ENCODE results near the gene SLC7A4. TPM values are rescaled to one million over a fixed set of nuclear protein-coding genes. Genes with fewer than 3 reads are reported as not detected.

Gene SLC7A4
- total and polyA plus RNA-seq, 12 donors: 0.07 to 0.78 (median 0.17) TPM; not detected in 7

DNA sequence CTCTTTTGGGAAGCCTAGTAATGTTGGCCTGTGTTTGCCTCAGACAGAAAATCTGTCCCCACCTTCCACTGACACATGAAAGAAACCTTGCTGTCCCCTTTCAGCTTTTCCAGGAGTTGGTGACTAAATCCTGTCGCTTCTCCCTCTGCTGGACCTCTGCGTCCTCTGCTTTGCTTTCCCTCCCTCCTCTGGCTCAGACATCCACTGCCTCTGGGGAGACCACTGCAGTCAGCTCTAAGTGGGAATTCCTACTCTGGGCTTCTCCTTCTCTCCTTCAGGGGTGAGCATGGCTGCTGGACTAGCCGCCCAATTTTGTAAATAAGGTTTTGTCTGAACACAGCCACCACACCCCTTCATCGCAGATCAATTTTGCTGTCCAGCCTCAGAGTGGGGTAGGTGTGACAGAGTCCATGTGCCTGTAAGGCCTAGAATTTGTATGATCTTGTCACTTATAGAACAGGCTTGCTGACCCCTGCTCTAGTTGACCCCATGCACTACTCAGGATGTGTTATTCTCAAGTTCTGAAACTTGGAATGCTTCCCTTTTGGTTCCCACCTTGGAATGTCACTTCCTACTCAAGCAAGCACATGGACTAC, 36.4 kb upstream of the SLC7A4 start:
- 66 to 69% methylated on average over 4 of the region's 4 CpGs for WGBS, 2 donors
- ATAC-seq: no peak
- Histone ChIP-seq H3K27ac (no peak overlapping the region), H3K36me3 (no peaks in the 10 kb centered on the region), H3K4me1 (no peaks in the 10 kb centered on the region), H3K4me3 (no peak overlapping the region), H3K9me3 (no peaks in the 10 kb centered on the region), H3K27me3 (no peaks in the 10 kb centered on the region)
- TF ChIP-seq, protein P1, sequence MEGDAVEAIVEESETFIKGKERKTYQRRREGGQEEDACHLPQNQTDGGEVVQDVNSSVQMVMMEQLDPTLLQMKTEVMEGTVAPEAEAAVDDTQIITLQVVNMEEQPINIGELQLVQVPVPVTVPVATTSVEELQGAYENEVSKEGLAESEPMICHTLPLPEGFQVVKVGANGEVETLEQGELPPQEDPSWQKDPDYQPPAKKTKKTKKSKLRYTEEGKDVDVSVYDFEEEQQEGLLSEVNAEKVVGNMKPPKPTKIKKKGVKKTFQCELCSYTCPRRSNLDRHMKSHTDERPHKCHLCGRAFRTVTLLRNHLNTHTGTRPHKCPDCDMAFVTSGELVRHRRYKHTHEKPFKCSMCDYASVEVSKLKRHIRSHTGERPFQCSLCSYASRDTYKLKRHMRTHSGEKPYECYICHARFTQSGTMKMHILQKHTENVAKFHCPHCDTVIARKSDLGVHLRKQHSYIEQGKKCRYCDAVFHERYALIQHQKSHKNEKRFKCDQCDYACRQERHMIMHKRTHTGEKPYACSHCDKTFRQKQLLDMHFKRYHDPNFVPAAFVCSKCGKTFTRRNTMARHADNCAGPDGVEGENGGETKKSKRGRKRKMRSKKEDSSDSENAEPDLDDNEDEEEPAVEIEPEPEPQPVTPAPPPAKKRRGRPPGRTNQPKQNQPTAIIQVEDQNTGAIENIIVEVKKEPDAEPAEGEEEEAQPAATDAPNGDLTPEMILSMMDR (IDR thresholded peaks at IDR 0.05): no peak
- DNase-seq: no peak
- intact Hi-C loops (cut with DNase I): no loop called here

DNA sequence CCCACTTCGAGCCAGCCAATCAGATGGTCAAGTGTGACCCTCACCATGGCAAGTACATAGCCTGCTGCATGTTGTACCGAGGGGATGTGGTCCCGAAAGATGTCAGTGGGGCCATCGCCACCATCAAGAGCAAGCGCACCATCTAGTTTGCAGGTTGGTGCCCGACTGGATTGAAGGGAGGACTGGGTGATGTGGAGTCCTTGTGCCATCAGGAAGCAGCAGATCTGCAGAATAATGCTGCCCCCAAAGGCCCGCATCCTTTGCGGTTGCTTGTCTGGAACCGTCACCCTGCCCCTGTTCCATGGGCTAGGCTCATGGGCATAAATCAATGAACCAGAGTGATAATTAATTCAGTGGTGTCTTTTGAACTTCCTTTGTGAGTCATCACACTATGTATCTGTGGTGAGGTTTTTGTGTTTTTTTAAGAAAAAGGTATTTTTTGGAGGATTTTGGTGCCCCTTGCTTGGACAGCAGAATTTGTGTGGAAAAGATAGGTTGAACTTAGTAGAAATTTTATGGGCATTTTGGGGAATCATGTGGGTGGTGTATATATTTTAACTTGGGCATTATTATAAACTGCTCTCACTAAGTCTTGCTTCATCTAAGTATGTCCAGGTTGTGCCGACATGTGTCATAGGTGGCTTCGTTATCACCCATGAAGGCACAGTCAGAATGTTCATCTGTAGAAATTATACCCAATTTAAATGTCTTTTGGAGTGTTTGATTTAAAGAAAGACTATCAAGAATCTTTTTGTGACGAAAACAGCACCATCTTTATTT, 35.7 kb upstream of the SLC7A4 start:
- intact Hi-C loops (cut with DNase I): no loop called here
- Histone ChIP-seq H3K9me3 (no peaks in the 10 kb centered on the region), H3K4me3 (no peak overlapping the region), H3K4me1 (no peaks in the 10 kb centered on the region), H3K27ac (no peak overlapping the region), H3K36me3 (no peaks in the 10 kb centered on the region), H3K27me3 (no peaks in the 10 kb centered on the region)
- ATAC-seq: no peak
- DNase-seq: no peak
- TF ChIP-seq, protein P1 (IDR thresholded peaks at IDR 0.05): no peak
- WGBS, 2 donors: 90 to 92% methylated on average over 12 of the region's 12 CpGs

- WGBS, 2 donors: 88 to 91% methylated on average over 28 of the region's 28 CpGs
- TF ChIP-seq, protein P1 (IDR thresholded peaks at IDR 0.05): no peak
- no peak overlapping the region for H3K27ac ChIP-seq
- ATAC-seq (no peak), DNase-seq (no peak)
- intact Hi-C loops (cut with DNase I): no loop called here
- H3K27me3 ChIP-seq: no peaks in the 10 kb centered on the region
- H3K9me3 ChIP-seq: no peaks in the 10 kb centered on the region
- no peak overlapping the region for H3K4me3 ChIP-seq
- no peaks in the 10 kb centered on the region for H3K4me1 ChIP-seq
- no peaks in the 10 kb centered on the region for H3K36me3 ChIP-seq
Observed at GRCh38 chr22:21067075-21067900, 34.9 kb upstream of the SLC7A4 start.
